BJ (cell line): ENCODE results near the gene GLI1. TPM values are rescaled to one million over a fixed set of nuclear protein-coding genes. Genes with fewer than 3 reads are reported as not detected.

Source experiments
- CTCF ChIA-PET: fragments of 350-600 bp; formaldehyde crosslinking; extraction: SDS; loops from one replicate; lab custom pipeline; 2021; ENCODE audit warnings: antibody characterized with exemption, inconsistent platforms; lab: Yijun Ruan, JAX
- POLR2A ChIA-PET: fragments of 300-600 bp; sonication (Branson Sonifier 250); formaldehyde crosslinking; extraction: SDS; loops from one replicate; lab custom pipeline; 2021; ENCODE audit warnings: antibody characterized with exemption; lab: Charles Lee
- DNase-seq: peaks from one replicate; pipeline ENCODE4 v3.0.0-alpha.2; 2011; ENCODE audit warnings: low read depth
- H3K27me3 ChIP-seq: 2 replicates; pipeline ENCODE4 v1.6.0; 2011; ENCODE audit warnings: low read length; ENCODE audit not compliant: control insufficient read depth, insufficient read depth
- H3K36me3 ChIP-seq: 2 replicates; pipeline ENCODE4 v1.5.1; 2011; ENCODE audit warnings: low read length; ENCODE audit not compliant: control insufficient read depth, insufficient read depth
- H3K4me3 ChIP-seq: 2 replicates; pipeline ENCODE4 v1.5.1; 2011; ENCODE audit warnings: low read depth, mild to moderate bottlenecking, control low read depth, low read length
- polyA plus RNA-seq: library from polyadenylated mRNA; depleted of rRNA; stranded (reverse); fragments of >200 nt; gene quantifications from 2 replicates; pipeline ENCODE4 v1.2.3, GENCODE V29; 2011
- TF ChIP-seq, protein P1 (sequence below): IDR thresholded peaks from 2 replicates; pipeline ENCODE4 v1.5.1; 2011; ENCODE audit warnings: low read depth, mild to moderate bottlenecking, control low read depth, inconsistent platforms, low read length, moderate library complexity; ENCODE audit not compliant: insufficient read depth

GLI1 gene
- polyA plus RNA-seq, 1 experiment: 9.0 TPM

DNA sequence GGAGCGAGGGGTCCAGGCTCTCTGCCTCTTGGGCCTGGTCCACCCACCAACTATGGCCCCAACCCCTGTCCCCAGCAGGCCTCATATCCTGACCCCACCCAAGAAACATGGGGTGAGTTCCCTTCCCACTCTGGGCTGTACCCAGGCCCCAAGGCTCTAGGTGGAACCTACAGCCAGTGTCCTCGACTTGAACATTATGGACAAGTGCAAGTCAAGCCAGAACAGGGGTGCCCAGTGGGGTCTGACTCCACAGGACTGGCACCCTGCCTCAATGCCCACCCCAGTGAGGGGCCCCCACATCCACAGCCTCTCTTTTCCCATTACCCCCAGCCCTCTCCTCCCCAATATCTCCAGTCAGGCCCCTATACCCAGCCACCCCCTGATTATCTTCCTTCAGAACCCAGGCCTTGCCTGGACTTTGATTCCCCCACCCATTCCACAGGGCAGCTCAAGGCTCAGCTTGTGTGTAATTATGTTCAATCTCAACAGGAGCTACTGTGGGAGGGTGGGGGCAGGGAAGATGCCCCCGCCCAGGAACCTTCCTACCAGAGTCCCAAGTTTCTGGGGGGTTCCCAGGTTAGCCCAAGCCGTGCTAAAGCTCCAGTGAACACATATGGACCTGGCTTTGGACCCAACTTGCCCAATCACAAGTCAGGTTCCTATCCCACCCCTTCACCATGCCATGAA lies 11.5 kb downstream of the GLI1 start:
- no peak for DNase-seq
- no peaks in the 10 kb centered on the region; the same call in 1 of the 2 replicates for H3K36me3 ChIP-seq
- POLR2A ChIA-PET: no interaction called here
- H3K27me3 ChIP-seq: peaks cover 34% of the 10 kb centered on the region
- TF ChIP-seq, protein P1, sequence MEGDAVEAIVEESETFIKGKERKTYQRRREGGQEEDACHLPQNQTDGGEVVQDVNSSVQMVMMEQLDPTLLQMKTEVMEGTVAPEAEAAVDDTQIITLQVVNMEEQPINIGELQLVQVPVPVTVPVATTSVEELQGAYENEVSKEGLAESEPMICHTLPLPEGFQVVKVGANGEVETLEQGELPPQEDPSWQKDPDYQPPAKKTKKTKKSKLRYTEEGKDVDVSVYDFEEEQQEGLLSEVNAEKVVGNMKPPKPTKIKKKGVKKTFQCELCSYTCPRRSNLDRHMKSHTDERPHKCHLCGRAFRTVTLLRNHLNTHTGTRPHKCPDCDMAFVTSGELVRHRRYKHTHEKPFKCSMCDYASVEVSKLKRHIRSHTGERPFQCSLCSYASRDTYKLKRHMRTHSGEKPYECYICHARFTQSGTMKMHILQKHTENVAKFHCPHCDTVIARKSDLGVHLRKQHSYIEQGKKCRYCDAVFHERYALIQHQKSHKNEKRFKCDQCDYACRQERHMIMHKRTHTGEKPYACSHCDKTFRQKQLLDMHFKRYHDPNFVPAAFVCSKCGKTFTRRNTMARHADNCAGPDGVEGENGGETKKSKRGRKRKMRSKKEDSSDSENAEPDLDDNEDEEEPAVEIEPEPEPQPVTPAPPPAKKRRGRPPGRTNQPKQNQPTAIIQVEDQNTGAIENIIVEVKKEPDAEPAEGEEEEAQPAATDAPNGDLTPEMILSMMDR: no peak
- H3K4me3 ChIP-seq: no peak overlapping the region
- CTCF ChIA-PET: interaction anchor here (3.2 to 3.8 kb wide), 2 partner anchors 9 to 13 kb away, joined by 17 to 20 read pairs; partner anchors contain the start of gene GLI1

GRCh38 chr12:57471661-57472060 lies 12.1 kb downstream of the GLI1 start:
- POLR2A ChIA-PET: no interaction called here
- CTCF ChIA-PET: interaction anchor here (3.2 to 3.8 kb wide), 2 partner anchors 9 to 13 kb away, joined by 17 to 20 read pairs; partner anchors contain the start of gene GLI1
- peaks cover 38% of the 10 kb centered on the region for H3K27me3 ChIP-seq
- TF ChIP-seq, protein P1: no peak
- DNase-seq: no peak
- H3K36me3 ChIP-seq: no peaks in the 10 kb centered on the region
- no peak overlapping the region for H3K4me3 ChIP-seq

DNA sequence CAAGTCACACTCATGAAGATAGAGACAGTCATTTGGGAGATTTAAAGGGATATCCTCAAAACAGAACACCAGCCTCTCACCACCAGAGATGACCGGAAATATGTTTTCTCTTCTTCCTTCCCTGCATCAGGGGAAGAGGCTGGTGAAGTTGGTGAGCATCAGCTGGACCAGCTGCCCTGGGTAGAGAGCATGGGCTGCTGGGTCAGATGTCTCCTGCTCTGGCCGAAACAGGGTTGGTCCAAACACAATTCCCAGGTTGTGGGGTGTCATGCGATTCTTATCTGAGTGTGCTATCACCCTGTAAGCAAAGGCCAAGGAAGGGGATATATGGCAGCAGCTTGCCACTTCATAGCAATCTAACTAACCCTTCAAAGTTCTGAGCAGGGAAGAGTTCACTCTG lies 12.8 kb downstream of the GLI1 start:
- Histone ChIP-seq H3K36me3 (no peaks in the 10 kb centered on the region), H3K27me3 (peaks cover 41% of the 10 kb centered on the region), H3K4me3 (no peak overlapping the region)
- ChIA-PET POLR2A (no interaction called here), CTCF (interaction anchor here (3.2 to 3.8 kb wide), 2 partner anchors 10 to 14 kb away, joined by 17 to 20 read pairs; partner anchors contain the start of gene GLI1)
- TF ChIP-seq, protein P1: no peak
- no peak for DNase-seq

GRCh38 chr12:57473392-57473791 lies 13.8 kb downstream of the GLI1 start:
- Histone ChIP-seq H3K27me3 (peaks cover 41% of the 10 kb centered on the region), H3K36me3 (no peaks in the 10 kb centered on the region), H3K4me3 (no peak overlapping the region)
- ChIA-PET POLR2A (no interaction called here), CTCF (interaction anchor here (2.8 to 3.1 kb wide), 2 partner anchors 11 to 14 kb away, joined by 14 to 38 read pairs; partner anchors contain the start of gene GLI1)
- TF ChIP-seq, protein P1: no peak
- no peak for DNase-seq

DNA sequence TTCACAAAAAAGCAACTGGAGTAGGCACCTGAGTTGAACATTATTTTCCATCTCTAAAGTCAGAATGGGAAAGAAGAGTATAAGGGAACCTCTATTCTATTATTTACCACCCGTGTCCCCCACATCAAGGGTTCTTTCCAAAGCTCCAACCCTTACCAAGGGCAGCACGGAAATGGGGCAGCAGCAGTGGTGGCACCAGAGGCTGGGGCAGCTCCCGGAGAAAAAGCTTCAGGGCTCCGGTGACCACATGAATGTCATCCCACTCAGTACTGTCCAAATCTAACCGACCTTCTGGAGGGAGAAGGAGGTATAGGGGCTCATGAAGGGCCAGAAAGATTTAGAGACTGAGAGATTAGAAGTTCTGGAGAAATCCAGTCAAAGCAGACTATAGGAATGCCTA lies 14.3 kb downstream of the GLI1 start:
- TF ChIP-seq, protein P1: no peak
- POLR2A ChIA-PET: no interaction called here
- Histone ChIP-seq H3K4me3 (no peak overlapping the region), H3K27me3 (peaks cover 41% of the 10 kb centered on the region), H3K36me3 (no peaks in the 10 kb centered on the region)
- no peak for DNase-seq
- CTCF ChIA-PET: interaction anchor here (0.7 to 3.1 kb wide), 6 partner anchors 9 to 234 kb away, joined by 3 to 38 read pairs (median 4); partner anchors contain the start of gene GLI1
